GM12801 (cell line): ENCODE results near the gene SETBP1.

Source experiments
- CTCF ChIP-seq: IDR thresholded peaks from one replicate; pipeline ENCODE4 v1.5.1; 2011; ENCODE audit warnings: control low read depth; ENCODE audit not compliant: insufficient read length; ENCODE audit errors: extremely low read depth

The SETBP1 gene

GRCh38 chr18:44733754-44734465 lies 53.2 kb downstream of the SETBP1 start:
- TF ChIP-seq CTCF, result no peak

- no peak for TF ChIP-seq CTCF
Observed at GRCh38 chr18:44735096-44735495, 54.4 kb downstream of the SETBP1 start.

GRCh38 chr18:44736664-44737380 lies 56.1 kb downstream of the SETBP1 start:
- TF ChIP-seq CTCF, result no peak

- TF ChIP-seq CTCF, result no peak
Observed at GRCh38 chr18:44737623-44738022, 56.9 kb downstream of the SETBP1 start.

- TF ChIP-seq CTCF, result no peak
Observed at GRCh38 chr18:44740000-44740399, 59.3 kb downstream of the SETBP1 start.

- TF ChIP-seq CTCF, result no peak
Observed at GRCh38 chr18:44741085-44741484, 60.4 kb downstream of the SETBP1 start.

GRCh38 chr18:44741511-44741910 lies 60.8 kb downstream of the SETBP1 start:
- TF ChIP-seq CTCF, result no peak
